ENCODE data around the gene SMARCA2. TPM values are rescaled to one million over a fixed set of nuclear protein-coding genes. Genes with fewer than 3 reads are reported as not detected.
A peak's percentile ranks its signal among the peaks of the same experiment; 100 is the strongest.

SMARCA2 gene
- total and polyA plus RNA-seq, 10 of the 15 experiments (the other 5 are each of a cell fraction or from before 2014, with no cell fraction given) = 100 to 392 (median 204) TPM

DNA sequence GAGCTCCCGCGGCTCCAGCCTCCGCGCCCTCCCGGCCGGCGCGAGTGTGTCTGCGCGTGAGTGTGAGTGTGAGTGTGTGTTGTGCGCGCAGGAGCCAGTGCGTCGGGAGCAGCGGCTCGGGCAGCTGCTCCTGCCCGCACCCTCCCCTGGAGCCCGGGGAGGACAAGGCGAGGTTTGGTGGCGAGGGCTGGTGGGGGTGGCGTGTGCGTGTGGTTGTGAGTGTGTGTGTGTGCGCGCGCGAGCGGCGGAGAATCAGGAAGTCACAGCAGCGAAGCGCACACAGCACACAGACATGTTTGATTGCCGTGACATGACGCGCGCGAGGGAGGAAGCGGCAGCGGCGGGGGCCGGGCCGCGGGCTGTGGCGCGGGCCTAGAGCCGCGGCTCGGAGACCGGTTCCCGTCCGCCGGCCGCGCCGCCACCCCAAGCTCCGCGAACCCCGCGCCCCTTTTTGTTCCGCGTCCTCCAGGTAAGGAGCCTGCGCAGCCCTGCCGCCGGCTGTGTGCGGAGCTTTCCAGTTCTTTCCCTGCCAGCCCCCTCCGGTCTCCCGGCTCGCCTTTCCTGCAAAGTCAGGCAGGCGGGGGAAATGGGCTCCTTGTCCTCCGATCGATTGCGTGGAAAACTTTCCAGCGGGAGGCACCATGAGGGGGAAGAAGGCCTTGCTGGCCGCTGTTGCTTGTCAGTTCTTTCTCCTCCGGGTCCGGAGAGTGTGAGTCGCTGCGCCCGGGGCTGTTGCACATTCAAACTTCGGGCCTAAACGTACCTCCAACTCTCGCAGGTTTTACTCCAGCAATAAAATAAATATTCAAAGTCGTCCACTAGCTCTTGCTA lies 2.4 kb downstream of the SMARCA2 start (continued):
- no peak for TF ChIP-seq ZZZ3 (IDR thresholded peaks at IDR 0.05; ENCODE audit: control insufficient read depth, insufficient read length, low read depth)
- TF ChIP-seq, protein P1, sequence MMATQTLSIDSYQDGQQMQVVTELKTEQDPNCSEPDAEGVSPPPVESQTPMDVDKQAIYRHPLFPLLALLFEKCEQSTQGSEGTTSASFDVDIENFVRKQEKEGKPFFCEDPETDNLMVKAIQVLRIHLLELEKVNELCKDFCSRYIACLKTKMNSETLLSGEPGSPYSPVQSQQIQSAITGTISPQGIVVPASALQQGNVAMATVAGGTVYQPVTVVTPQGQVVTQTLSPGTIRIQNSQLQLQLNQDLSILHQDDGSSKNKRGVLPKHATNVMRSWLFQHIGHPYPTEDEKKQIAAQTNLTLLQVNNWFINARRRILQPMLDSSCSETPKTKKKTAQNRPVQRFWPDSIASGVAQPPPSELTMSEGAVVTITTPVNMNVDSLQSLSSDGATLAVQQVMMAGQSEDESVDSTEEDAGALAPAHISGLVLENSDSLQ (IDR thresholded peaks at IDR 0.05) = peak; percentile 58; the same call in 1 of the 2 replicates
- TF ChIP-seq RELA (IDR thresholded peaks at IDR 0.05; ENCODE audit: borderline replicate concordance, partially characterized antibody) = peak; percentile 40
- TF ChIP-seq SMAD5 (IDR thresholded peaks at IDR 0.05; ENCODE audit: low read depth) = peak; percentile 9; the same call in 1 of the 2 replicates
- TF ChIP-seq ASH2L (IDR thresholded peaks at IDR 0.05; ENCODE audit: borderline replicate concordance, low read depth) = no peak
- no peak for TF ChIP-seq CEBPB (IDR thresholded peaks at IDR 0.05; ENCODE audit: borderline replicate concordance in 1 of 2, low read depth in 2 of 2, low read length in 2 of 2)
- peak; percentile 95 for TF ChIP-seq GATAD2B (conservative IDR thresholded peaks at IDR 0.05; ENCODE audit: low read depth)
- no peak for TF ChIP-seq SUPT20H (IDR thresholded peaks at IDR 0.05; ENCODE audit: borderline replicate concordance, control insufficient read depth, low read depth, low read length)
- TF ChIP-seq, protein P2, sequence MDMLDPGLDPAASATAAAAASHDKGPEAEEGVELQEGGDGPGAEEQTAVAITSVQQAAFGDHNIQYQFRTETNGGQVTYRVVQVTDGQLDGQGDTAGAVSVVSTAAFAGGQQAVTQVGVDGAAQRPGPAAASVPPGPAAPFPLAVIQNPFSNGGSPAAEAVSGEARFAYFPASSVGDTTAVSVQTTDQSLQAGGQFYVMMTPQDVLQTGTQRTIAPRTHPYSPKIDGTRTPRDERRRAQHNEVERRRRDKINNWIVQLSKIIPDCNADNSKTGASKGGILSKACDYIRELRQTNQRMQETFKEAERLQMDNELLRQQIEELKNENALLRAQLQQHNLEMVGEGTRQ (IDR thresholded peaks at IDR 0.05; ENCODE audit: borderline replicate concordance, low read depth, low read length) = no peak
- no peak for TF ChIP-seq BRCA1 (IDR thresholded peaks at IDR 0.05; ENCODE audit: low read depth, low read length)
- TF ChIP-seq KAT2A (conservative IDR thresholded peaks at IDR 0.05; ENCODE audit: control insufficient read depth, low read depth, low read length) = no peak
- TF ChIP-seq POLR2A (IDR thresholded peaks at IDR 0.05; ENCODE audit: low read depth, low read length) = peak; percentile 87
- peak; percentile 82 for TF ChIP-seq NBN (IDR thresholded peaks at IDR 0.05)
- TF ChIP-seq, protein P3, sequence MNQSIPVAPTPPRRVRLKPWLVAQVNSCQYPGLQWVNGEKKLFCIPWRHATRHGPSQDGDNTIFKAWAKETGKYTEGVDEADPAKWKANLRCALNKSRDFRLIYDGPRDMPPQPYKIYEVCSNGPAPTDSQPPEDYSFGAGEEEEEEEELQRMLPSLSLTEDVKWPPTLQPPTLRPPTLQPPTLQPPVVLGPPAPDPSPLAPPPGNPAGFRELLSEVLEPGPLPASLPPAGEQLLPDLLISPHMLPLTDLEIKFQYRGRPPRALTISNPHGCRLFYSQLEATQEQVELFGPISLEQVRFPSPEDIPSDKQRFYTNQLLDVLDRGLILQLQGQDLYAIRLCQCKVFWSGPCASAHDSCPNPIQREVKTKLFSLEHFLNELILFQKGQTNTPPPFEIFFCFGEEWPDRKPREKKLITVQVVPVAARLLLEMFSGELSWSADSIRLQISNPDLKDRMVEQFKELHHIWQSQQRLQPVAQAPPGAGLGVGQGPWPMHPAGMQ (IDR thresholded peaks at IDR 0.05; ENCODE audit: borderline replicate concordance) = no peak
- TF ChIP-seq, protein P4, sequence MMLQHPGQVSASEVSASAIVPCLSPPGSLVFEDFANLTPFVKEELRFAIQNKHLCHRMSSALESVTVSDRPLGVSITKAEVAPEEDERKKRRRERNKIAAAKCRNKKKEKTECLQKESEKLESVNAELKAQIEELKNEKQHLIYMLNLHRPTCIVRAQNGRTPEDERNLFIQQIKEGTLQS (IDR thresholded peaks at IDR 0.05; ENCODE audit: borderline replicate concordance, extremely low read depth, low read depth, low read length) = no peak
- TF ChIP-seq IKZF1 (conservative IDR thresholded peaks at IDR 0.05) = no peak; the same call in none of the 2 replicates
- peak; percentile 74 for TF ChIP-seq KLF5 (IDR thresholded peaks at IDR 0.05; ENCODE audit: partially characterized antibody)
- TF ChIP-seq TCF3 (IDR thresholded peaks at IDR 0.05; ENCODE audit: borderline replicate concordance, insufficient read depth, low read depth, low read length) = 0 out of 2 replicates have a peak, but pooled peaks have one; percentile 25
- TF ChIP-seq TBL1XR1 (IDR thresholded peaks at IDR 0.05; ENCODE audit: low read depth, low read length) = peak; percentile 51; the same call in 1 of the 2 replicates
- TF ChIP-seq TCF7 (IDR thresholded peaks at IDR 0.05; ENCODE audit: borderline replicate concordance) = no peak
- no peak for TF ChIP-seq EZH2 (IDR thresholded peaks at IDR 0.05; ENCODE audit: borderline replicate concordance, control insufficient read depth, low read depth, low read length)
- TF ChIP-seq CREM (IDR thresholded peaks at IDR 0.05; ENCODE audit: low read depth) = peak; percentile 71; the same call in 1 of the 2 replicates
- 0 out of 3 replicates have a peak, but pooled peaks have one; percentile 51 for TF ChIP-seq POU2F2 (IDR thresholded peaks at IDR 0.05; ENCODE audit: borderline replicate concordance, low read depth, low read length)
- TF ChIP-seq RUNX3 (IDR thresholded peaks at IDR 0.05; ENCODE audit: low read length) = peak; percentile 69
- TF ChIP-seq FOXM1 (IDR thresholded peaks at IDR 0.05; ENCODE audit: low read depth, low read length) = no peak
- TF ChIP-seq ETV6 (conservative IDR thresholded peaks at IDR 0.05 in 1 of 2, IDR thresholded peaks at IDR 0.05 in 1 of 2; ENCODE audit: borderline replicate concordance in 1 of 2, low read depth in 1 of 2) = no peak
- peak; percentile 95 for TF ChIP-seq LARP7 (IDR thresholded peaks at IDR 0.05)
- TF ChIP-seq SMC3 (IDR thresholded peaks at IDR 0.05; ENCODE audit: borderline replicate concordance, low read length) = 0 out of 2 replicates have a peak, but pooled peaks have one; percentile 10

All from GM12878 (cell line).